ENCODE results near the gene FOXN1. TPM values are rescaled to one million over a fixed set of nuclear protein-coding genes. Genes with fewer than 3 reads are reported as not detected.

Gene FOXN1
- total RNA-seq, 1 experiment from 2014 or later = not detected

GRCh38 chr17:28472871-28473497, 33.2 kb upstream of the FOXN1 start:
- H3K4me3 Mint-ChIP-seq (ENCODE audit: low read depth, unreplicated experiment) = no peak overlapping the region
- CTCF ChIA-PET = interaction anchor here (0.6 kb wide), 1 partner anchor 117 kb away, joined by 3 read pairs; no protein-coding TSS in a partner anchor
- no peak for DNase-seq
- H3K27me3 Mint-ChIP-seq (ENCODE audit: unreplicated experiment) = peaks cover 84% of the 10 kb centered on the region
- no peaks in the 10 kb centered on the region for H3K36me3 Mint-ChIP-seq (ENCODE audit: insufficient read depth, unreplicated experiment)
- no TSS peak for BruUV-seq (replicated peaks)
- H3K4me1 Mint-ChIP-seq (ENCODE audit: low read depth, unreplicated experiment) = peaks cover 14% of the 10 kb centered on the region
- H3K9me3 Mint-ChIP-seq (ENCODE audit: low read depth, unreplicated experiment) = no peaks in the 10 kb centered on the region
- no peak for TF ChIP-seq CTCF (IDR thresholded peaks at IDR 0.05; ENCODE audit: unreplicated experiment)
- intact Hi-C loops (cut with micrococcal nuclease; ENCODE audit: unreplicated experiment) = no loop called here
- no peak overlapping the region for H3K27ac Mint-ChIP-seq (ENCODE audit: unreplicated experiment)

- TF ChIP-seq CTCF (IDR thresholded peaks at IDR 0.05; ENCODE audit: unreplicated experiment) = no peak
- H3K27ac Mint-ChIP-seq (ENCODE audit: unreplicated experiment) = no peak within 1 kb of the TSS
- peak; percentile 28 for DNase-seq
- H3K36me3 Mint-ChIP-seq (ENCODE audit: insufficient read depth, unreplicated experiment) = no peaks in the 10 kb centered on the region
- no peaks in the 10 kb centered on the region for H3K9me3 Mint-ChIP-seq (ENCODE audit: low read depth, unreplicated experiment)
- intact Hi-C loops (cut with micrococcal nuclease; ENCODE audit: unreplicated experiment) = no loop called here
- H3K27me3 Mint-ChIP-seq (ENCODE audit: unreplicated experiment) = peaks cover 79% of the 10 kb centered on the region
- peaks cover 14% of the 10 kb centered on the region for H3K4me1 Mint-ChIP-seq (ENCODE audit: low read depth, unreplicated experiment)
- no peak within 1 kb of the TSS for H3K4me3 Mint-ChIP-seq (ENCODE audit: low read depth, unreplicated experiment)
- BruUV-seq (replicated peaks) = no TSS peak
- CTCF ChIA-PET = interaction anchor here (0.6 kb wide), 2 partner anchors 8 to 117 kb away, joined by 3 read pairs; no protein-coding TSS in a partner anchor
Observed at GRCh38 chr17:28473542-28473941, 32.6 kb upstream of the FOXN1 start, which contains the start of gene SLC13A2. SLC13A2 (plus strand) TSS chr17:28473644; CDS start chr17:28473713, 69 bp downstream.

GRCh38 chr17:28474111-28474531, 32.0 kb upstream of the FOXN1 start:
- no peak overlapping the region for H3K4me3 Mint-ChIP-seq (ENCODE audit: low read depth, unreplicated experiment)
- no peak overlapping the region for H3K27ac Mint-ChIP-seq (ENCODE audit: unreplicated experiment)
- H3K27me3 Mint-ChIP-seq (ENCODE audit: unreplicated experiment) = peaks cover 74% of the 10 kb centered on the region
- no peak for TF ChIP-seq CTCF (IDR thresholded peaks at IDR 0.05; ENCODE audit: unreplicated experiment)
- no peak for DNase-seq
- peaks cover 14% of the 10 kb centered on the region for H3K4me1 Mint-ChIP-seq (ENCODE audit: low read depth, unreplicated experiment)
- no peaks in the 10 kb centered on the region for H3K9me3 Mint-ChIP-seq (ENCODE audit: low read depth, unreplicated experiment)
- BruUV-seq (replicated peaks) = no TSS peak
- CTCF ChIA-PET = interaction anchor here (0.6 kb wide), 1 partner anchor 9 kb away, joined by 3 read pairs; no protein-coding TSS in a partner anchor
- intact Hi-C loops (cut with micrococcal nuclease; ENCODE audit: unreplicated experiment) = no loop called here
- no peaks in the 10 kb centered on the region for H3K36me3 Mint-ChIP-seq (ENCODE audit: insufficient read depth, unreplicated experiment)

- DNase-seq = no peak
- Mint-ChIP-seq H3K27ac (ENCODE audit: unreplicated experiment) (no peak overlapping the region), H3K36me3 (ENCODE audit: insufficient read depth, unreplicated experiment) (no peaks in the 10 kb centered on the region), H3K4me3 (ENCODE audit: low read depth, unreplicated experiment) (no peak overlapping the region), H3K27me3 (ENCODE audit: unreplicated experiment) (peaks cover 62% of the 10 kb centered on the region), H3K9me3 (ENCODE audit: low read depth, unreplicated experiment) (no peaks in the 10 kb centered on the region), H3K4me1 (ENCODE audit: low read depth, unreplicated experiment) (peaks cover 14% of the 10 kb centered on the region)
- intact Hi-C loops (cut with micrococcal nuclease; ENCODE audit: unreplicated experiment) = no loop called here
- no TSS peak for BruUV-seq (replicated peaks)
- no peak for TF ChIP-seq CTCF (IDR thresholded peaks at IDR 0.05; ENCODE audit: unreplicated experiment)
- CTCF ChIA-PET = no interaction called here
Observed at GRCh38 chr17:28475151-28475900, 30.8 kb upstream of the FOXN1 start.
